HepG2 (cell line): ENCODE measurements around the gene IRF7. TPM values are rescaled to one million over a fixed set of nuclear protein-coding genes. Genes with fewer than 3 reads are reported as not detected.

Experiments
- FOXA1 ChIP-seq, 2 experiments: fragments of 450-650 bp in 1 of 2; sonication (generic) in 1 of 2; formaldehyde crosslinking in 1 of 2; IDR thresholded peaks; 2 replicates each; pipeline versions ENCODE4 v1.4.0 to v1.6.1; 2016 to 2020; ENCODE audit warnings: missing genetic modification reagents in 1 of 2
- GZF1 ChIP-seq: sonication (generic); formaldehyde crosslinking; IDR thresholded peaks from 2 replicates; pipeline ENCODE4 v1.5.1; 2020; ENCODE audit warnings: mild to moderate bottlenecking, missing genetic modification reagents
- HOXA3 ChIP-seq: sonication (generic); formaldehyde crosslinking; IDR thresholded peaks from 2 replicates; pipeline ENCODE4 v1.5.0; 2020; ENCODE audit warnings: missing genetic modification reagents
- MED1 ChIP-seq: sonication (generic); formaldehyde crosslinking; IDR thresholded peaks from 2 replicates; pipeline ENCODE4 v1.4.0; 2020; ENCODE audit warnings: missing genetic modification reagents
- NFIB ChIP-seq: sonication (generic); formaldehyde crosslinking; IDR thresholded peaks from 2 replicates; pipeline ENCODE4 v1.9.0; 2021; ENCODE audit warnings: missing genetic modification reagents, mild to moderate bottlenecking, borderline replicate concordance
- SAP130 ChIP-seq: IDR thresholded peaks from 2 replicates; pipeline ENCODE4 v1.6.1; 2016; ENCODE audit warnings: low read depth
- SIX1 ChIP-seq: sonication (generic); formaldehyde crosslinking; IDR thresholded peaks from 2 replicates; pipeline ENCODE4 v1.4.0; 2020; ENCODE audit warnings: missing genetic modification reagents, borderline replicate concordance
- polyA plus RNA-seq, 8 experiments: library from polyadenylated mRNA; depleted of rRNA in 3 of 8; stranded (reverse) in 7 of 8; unstranded in 1 of 8; fragments of >200 nt; fragmentation: Illumina TruSeq in 4 of 8; extraction: Trizol in 4 of 8; gene quantifications; 2 replicates each; pipeline versions ENCODE4 v1.2.1 to v1.2.3, GENCODE V29; 2011 to 2016; ENCODE audit warnings: low read depth in 4 of 8, missing spikeins in 1 of 8, mixed read lengths in 1 of 8; ENCODE audit not compliant: insufficient read depth in 1 of 8
- total RNA-seq, 5 experiments: library from RNA; depleted of rRNA; stranded (reverse); fragments of >200 nt; fragmentation: Illumina TruSeq; extraction: Trizol; gene quantifications; 2 replicates each; pipeline ENCODE4 v1.2.3, GENCODE V29; 2016; ENCODE audit warnings: low read depth in 1 of 5
- TF ChIP-seq, protein P1 (sequence below): sonication (generic); formaldehyde crosslinking; IDR thresholded peaks from 2 replicates; pipeline ENCODE4 v1.4.0; 2020; ENCODE audit warnings: mild to moderate bottlenecking, missing genetic modification reagents
- TF ChIP-seq, protein P2 (sequence below): sonication (generic); formaldehyde crosslinking; IDR thresholded peaks from 2 replicates; pipeline ENCODE4 v1.4.0; 2020; ENCODE audit warnings: missing genetic modification reagents
- TF ChIP-seq, protein P3 (sequence below): IDR thresholded peaks from 2 replicates; pipeline ENCODE4 v1.6.1; 2016

IRF7 gene
- total and polyA plus RNA-seq, 2 of the 13 experiments (the other 11 are each of a cell fraction or from before 2014, with no cell fraction given) = not detected

DNA sequence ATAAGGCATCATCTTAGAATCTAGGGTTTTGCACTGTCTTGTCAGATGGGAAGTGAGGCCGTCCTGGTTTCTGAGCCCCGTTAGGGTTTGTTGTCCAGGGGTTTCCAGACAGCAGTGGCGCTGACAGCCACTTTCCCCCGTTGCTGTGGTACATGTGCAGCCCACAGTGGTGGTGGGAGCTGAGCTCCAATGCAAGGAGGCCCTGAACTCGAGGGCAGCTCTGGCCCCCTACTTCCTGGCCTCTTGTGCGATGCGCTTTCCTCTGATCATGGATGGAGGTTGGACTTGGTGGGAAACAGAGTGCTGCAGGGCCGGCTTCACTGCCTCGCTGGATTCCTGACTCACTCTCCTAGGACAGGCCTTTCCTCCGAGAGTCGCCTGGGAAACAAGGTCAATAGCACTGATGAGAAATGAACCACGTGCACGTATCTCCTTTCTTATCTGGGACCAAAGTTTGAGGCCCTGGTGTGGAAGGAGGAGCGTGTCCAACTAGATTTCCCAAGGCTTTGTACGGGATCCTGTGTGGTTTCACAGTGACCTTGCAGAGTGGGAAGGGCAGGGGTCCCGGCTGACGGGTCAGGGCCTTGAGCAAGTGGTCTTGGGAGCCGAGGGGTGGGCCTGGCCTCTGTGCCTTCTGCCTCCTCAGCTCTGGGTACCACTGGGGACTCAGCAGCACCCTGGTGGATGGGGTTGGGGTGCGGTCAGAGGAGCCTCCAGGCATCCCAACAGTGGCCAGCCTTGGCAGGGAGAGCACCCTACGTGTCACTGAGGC lies 35.7 kb downstream of the IRF7 start (continued):
- TF ChIP-seq GZF1 (CRISPR knock-in tag) (peak; percentile 59; the same call in 1 of the 2 replicates), FOXA1 (IDR thresholded peaks at IDR 0.05) (no peak), FOXA1 (CRISPR knock-in tag; IDR thresholded peaks at IDR 0.05) (peak; percentile 79), NFIB (CRISPR knock-in tag) (no peak), MED1 (CRISPR knock-in tag) (peak; percentile 75), SIX1 (CRISPR knock-in tag) (peak; percentile 58; the same call in 1 of the 2 replicates), HOXA3 (peak; percentile 76; the same call in 1 of the 2 replicates), SAP130 (CRISPR knock-in tag) (peak; percentile 92)
- TF ChIP-seq, protein P1, sequence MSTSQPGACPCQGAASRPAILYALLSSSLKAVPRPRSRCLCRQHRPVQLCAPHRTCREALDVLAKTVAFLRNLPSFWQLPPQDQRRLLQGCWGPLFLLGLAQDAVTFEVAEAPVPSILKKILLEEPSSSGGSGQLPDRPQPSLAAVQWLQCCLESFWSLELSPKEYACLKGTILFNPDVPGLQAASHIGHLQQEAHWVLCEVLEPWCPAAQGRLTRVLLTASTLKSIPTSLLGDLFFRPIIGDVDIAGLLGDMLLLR (CRISPR knock-in tag) = peak; percentile 67; the same call in 1 of the 2 replicates
- TF ChIP-seq, protein P2, sequence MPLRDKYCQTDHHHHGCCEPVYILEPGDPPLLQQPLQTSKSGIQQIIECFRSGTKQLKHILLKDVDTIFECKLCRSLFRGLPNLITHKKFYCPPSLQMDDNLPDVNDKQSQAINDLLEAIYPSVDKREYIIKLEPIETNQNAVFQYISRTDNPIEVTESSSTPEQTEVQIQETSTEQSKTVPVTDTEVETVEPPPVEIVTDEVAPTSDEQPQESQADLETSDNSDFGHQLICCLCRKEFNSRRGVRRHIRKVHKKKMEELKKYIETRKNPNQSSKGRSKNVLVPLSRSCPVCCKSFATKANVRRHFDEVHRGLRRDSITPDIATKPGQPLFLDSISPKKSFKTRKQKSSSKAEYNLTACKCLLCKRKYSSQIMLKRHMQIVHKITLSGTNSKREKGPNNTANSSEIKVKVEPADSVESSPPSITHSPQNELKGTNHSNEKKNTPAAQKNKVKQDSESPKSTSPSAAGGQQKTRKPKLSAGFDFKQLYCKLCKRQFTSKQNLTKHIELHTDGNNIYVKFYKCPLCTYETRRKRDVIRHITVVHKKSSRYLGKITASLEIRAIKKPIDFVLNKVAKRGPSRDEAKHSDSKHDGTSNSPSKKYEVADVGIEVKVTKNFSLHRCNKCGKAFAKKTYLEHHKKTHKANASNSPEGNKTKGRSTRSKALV (CRISPR knock-in tag) = 0 out of 2 replicates have a peak, but pooled peaks have one; percentile 35
- TF ChIP-seq, protein P3, sequence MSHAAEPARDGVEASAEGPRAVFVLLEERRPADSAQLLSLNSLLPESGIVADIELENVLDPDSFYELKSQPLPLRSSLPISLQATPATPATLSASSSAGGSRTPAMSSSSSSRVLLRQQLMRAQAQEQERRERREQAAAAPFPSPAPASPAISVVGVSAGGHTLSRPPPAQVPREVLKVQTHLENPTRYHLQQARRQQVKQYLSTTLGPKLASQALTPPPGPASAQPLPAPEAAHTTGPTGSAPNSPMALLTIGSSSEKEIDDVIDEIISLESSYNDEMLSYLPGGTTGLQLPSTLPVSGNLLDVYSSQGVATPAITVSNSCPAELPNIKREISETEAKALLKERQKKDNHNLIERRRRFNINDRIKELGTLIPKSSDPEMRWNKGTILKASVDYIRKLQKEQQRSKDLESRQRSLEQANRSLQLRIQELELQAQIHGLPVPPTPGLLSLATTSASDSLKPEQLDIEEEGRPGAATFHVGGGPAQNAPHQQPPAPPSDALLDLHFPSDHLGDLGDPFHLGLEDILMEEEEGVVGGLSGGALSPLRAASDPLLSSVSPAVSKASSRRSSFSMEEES (CRISPR knock-in tag) = peak; percentile 82
